Panc1 (cell line): ENCODE measurements around the gene SCYGR7. TPM values are rescaled to one million over a fixed set of nuclear protein-coding genes. Genes with fewer than 3 reads are reported as not detected.

ENCODE experiments used
- ATAC-seq: fragments of 200-7000 bp; cut with Tn5 transposase; 2 replicates; pipeline ENCODE4 v1.9.1; 2020; ENCODE audit warnings: mild to moderate bottlenecking, moderate library complexity
- BruUV-seq: library from RNA; stranded (reverse); fragments of 400-500 nt; replicated peaks from 2 replicates; lab custom pipeline; 2021; lab: Mats Ljungman, UMichigan
- CTCF ChIA-PET: fragments of 300-600 bp; sonication (Branson Sonifier 250); formaldehyde crosslinking; loops from one replicate; lab custom pipeline; 2022; ENCODE audit warnings: antibody characterized with exemption; lab: Charles Lee
- POLR2A ChIA-PET: fragments of 300-600 bp; sonication (Branson Sonifier 250); formaldehyde crosslinking; loops from one replicate; lab custom pipeline; 2022; ENCODE audit warnings: antibody characterized with exemption; lab: Charles Lee
- DNase-seq: peaks from one replicate; pipeline ENCODE4 v3.0.0-alpha.2; 2010; ENCODE audit warnings: low read depth, low spot score
- H3K27ac ChIP-seq: 2 replicates; pipeline ENCODE4 v1.5.1; 2011; ENCODE audit warnings: mild to moderate bottlenecking, low read length, inconsistent platforms
- H3K27me3 ChIP-seq: fragments of 200-500 bp; sonication (Bioruptor generic); 2 replicates; pipeline ENCODE4 v1.6.0; 2014; ENCODE audit warnings: low read length, inconsistent platforms; ENCODE audit not compliant: control insufficient read depth, insufficient read depth
- H3K36me3 ChIP-seq: fragments of 200-500 bp; sonication (Bioruptor generic); 2 replicates; pipeline ENCODE4 v1.5.1; 2014; ENCODE audit warnings: inconsistent platforms, mild to moderate bottlenecking, low read length, moderate library complexity; ENCODE audit not compliant: control insufficient read depth, insufficient read depth
- H3K4me1 ChIP-seq: 2 replicates; pipeline ENCODE4 v1.5.1; 2011; ENCODE audit warnings: inconsistent platforms, mild to moderate bottlenecking, low read length, moderate library complexity; ENCODE audit not compliant: control insufficient read depth, insufficient read depth
- H3K4me3 ChIP-seq, 2 experiments: 2 replicates each; pipeline ENCODE4 v1.5.1; 2011 to 2012; ENCODE audit warnings: low read depth in 2 of 2, low read length in 2 of 2, mild to moderate bottlenecking in 2 of 2, inconsistent platforms in 1 of 2, moderate library complexity in 1 of 2
- H3K9me3 ChIP-seq: fragments of 200-500 bp; sonication (Bioruptor generic); 2 replicates; pipeline ENCODE4 v1.5.1; 2014; ENCODE audit warnings: low read depth, mild to moderate bottlenecking, inconsistent platforms, low read length, moderate library complexity; ENCODE audit not compliant: control insufficient read depth, insufficient read depth
- CTCF ChIP-seq: fragments of 450-650 bp; IDR thresholded peaks from 2 replicates; pipeline ENCODE4 v1.5.1; 2017; ENCODE audit warnings: mild to moderate bottlenecking
- POLR2AphosphoS5 ChIP-seq: IDR thresholded peaks from 2 replicates; pipeline ENCODE4 v1.6.1; 2012; ENCODE audit warnings: mild to moderate bottlenecking, low read depth, low read length, moderate library complexity
- REST ChIP-seq, 2 experiments: IDR thresholded peaks; 2 replicates each; pipeline ENCODE4 v1.6.1; 2011 to 2012; ENCODE audit warnings: low read depth in 2 of 2, control low read depth in 1 of 2, low read length in 1 of 2, mild to moderate bottlenecking in 1 of 2, moderate library complexity in 1 of 2; ENCODE audit not compliant: insufficient read depth in 1 of 2
- SIN3A ChIP-seq: IDR thresholded peaks from 2 replicates; pipeline ENCODE4 v1.6.1; 2012; ENCODE audit warnings: low read depth, mild to moderate bottlenecking, low read length, moderate library complexity, borderline replicate concordance; ENCODE audit not compliant: insufficient read depth
- TCF7L2 ChIP-seq: IDR thresholded peaks from 2 replicates; pipeline ENCODE4 v1.6.1; 2011; ENCODE audit warnings: mild to moderate bottlenecking, low read depth, low read length, inconsistent platforms
- in situ Hi-C: cut with HindIII; loops from 2 replicates; pipeline ENCODE4 v1.10.0; 2016; ENCODE audit warnings: low sequenced_read_pairs, low pct_unique_long_range_greater_than_20kb
- intact Hi-C: fragments of 100-400 bp; cut with micrococcal nuclease; formaldehyde crosslinking; loops from one replicate; pipeline ENCODE4 v1.10.0; 2022; ENCODE audit not compliant: unreplicated experiment
- total RNA-seq: library from RNA; stranded (reverse); gene quantifications from one replicate; pipeline ENCODE4 v1.2.1, GENCODE V29; 2021; ENCODE audit not compliant: unreplicated experiment

The SCYGR7 gene
- total RNA-seq, 1 experiment from 2014 or later, result not detected

- TF ChIP-seq CTCF, result no peak
- no peak for TF ChIP-seq SIN3A
- no peak for TF ChIP-seq TCF7L2
- TF ChIP-seq POLR2AphosphoS5, result no peak
- no peak for TF ChIP-seq REST (IDR thresholded peaks at IDR 0.05; ENCODE audit: insufficient read depth in 1 of 2, low read depth in 2 of 2, low read length in 1 of 2)
- Histone ChIP-seq H3K4me1 (no peaks in the 10 kb centered on the region), H3K27ac (no peak overlapping the region), H3K27me3 (no peaks in the 10 kb centered on the region), H3K9me3 (no peaks in the 10 kb centered on the region), H3K4me3 (no peak overlapping the region), H3K36me3 (no peaks in the 10 kb centered on the region)
- no peak for ATAC-seq
- CTCF ChIA-PET, result no interaction called here
- no TSS peak for BruUV-seq
- in situ Hi-C loops (no loop called here), intact Hi-C loops (no loop called here)
- DNase-seq, result no peak
- POLR2A ChIA-PET, result interaction anchor here (0.7 kb wide), 1 partner anchor 8 kb away, joined by 3 read pairs; the partner anchor contains the start of gene SCYGR6
Measured at GRCh38 chr2:227716501-227716900, 11.6 kb upstream of the SCYGR7 start.

GRCh38 chr2:227717687-227718567 is 10.2 kb upstream of the SCYGR7 start, which contains the start of gene SLC19A3:
Gene SLC19A3 (minus strand): TSS chr2:227718028. CDS start chr2:227702318, 15,710 bp downstream.
- in situ Hi-C loops (no loop called here), intact Hi-C loops (no loop called here)
- Histone ChIP-seq H3K27me3 (no peaks in the 10 kb centered on the region), H3K36me3 (no peaks in the 10 kb centered on the region), H3K9me3 (no peaks in the 10 kb centered on the region), H3K27ac (no peak within 1 kb of the TSS), H3K4me3 (peak within 1 kb of the TSS; percentile 50 to 74), H3K4me1 (no peaks in the 10 kb centered on the region)
- DNase-seq (no peak), ATAC-seq (peak; percentile 96)
- POLR2A ChIA-PET, result no interaction called here
- BruUV-seq, result no TSS peak
- CTCF ChIA-PET, result no interaction called here
- TF ChIP-seq TCF7L2, result no peak
- no peak for TF ChIP-seq SIN3A
- TF ChIP-seq POLR2AphosphoS5, result no peak
- TF ChIP-seq CTCF, result no peak
- no peak for TF ChIP-seq REST (IDR thresholded peaks at IDR 0.05; ENCODE audit: insufficient read depth in 1 of 2, low read depth in 2 of 2, low read length in 1 of 2)
